ENCODE measurements around the gene HIPK3.

The HIPK3 gene

GRCh38 chr11:33307984-33308383 is 50.8 kb downstream of the HIPK3 start:
- TF ChIP-seq CTCF (IDR thresholded peaks at IDR 0.05; ENCODE audit: low read depth, low read length): no peak
- Histone ChIP-seq H3K9me3 (no peaks in the 10 kb centered on the region), H3K4me3 (ENCODE audit: low read depth, low read length) (no peak overlapping the region), H3K36me3 (no peaks in the 10 kb centered on the region), H3K27me3 (no peaks in the 10 kb centered on the region), H3K4me1 (no peaks in the 10 kb centered on the region)
- DNase-seq: no peak

GRCh38 chr11:33309118-33309517 is 51.9 kb downstream of the HIPK3 start:
- DNase-seq: no peak
- no peak for TF ChIP-seq CTCF (IDR thresholded peaks at IDR 0.05; ENCODE audit: low read depth, low read length)

GRCh38 chr11:33310720-33311500 is 53.7 kb downstream of the HIPK3 start:
- TF ChIP-seq CTCF (IDR thresholded peaks at IDR 0.05; ENCODE audit: low read depth, low read length): no peak
- Histone ChIP-seq H3K4me3 (ENCODE audit: low read depth, low read length) (no peak overlapping the region), H3K27me3 (no peaks in the 10 kb centered on the region), H3K36me3 (no peaks in the 10 kb centered on the region), H3K4me1 (no peaks in the 10 kb centered on the region), H3K9me3 (no peaks in the 10 kb centered on the region)
- no peak for DNase-seq

More at GRCh38 chr11:33309118-33309517, 51.9 kb downstream of the HIPK3 start:
- H3K4me1 ChIP-seq: no peaks in the 10 kb centered on the region
- H3K27me3 ChIP-seq: no peaks in the 10 kb centered on the region
- H3K4me3 ChIP-seq (ENCODE audit: low read depth, low read length): no peak overlapping the region
- no peaks in the 10 kb centered on the region for H3K36me3 ChIP-seq
- no peaks in the 10 kb centered on the region for H3K9me3 ChIP-seq

- no peaks in the 10 kb centered on the region for H3K4me1 ChIP-seq
- TF ChIP-seq CTCF (IDR thresholded peaks at IDR 0.05; ENCODE audit: low read depth, low read length): no peak
- H3K36me3 ChIP-seq: no peaks in the 10 kb centered on the region
- no peaks in the 10 kb centered on the region for H3K27me3 ChIP-seq
- H3K9me3 ChIP-seq: no peaks in the 10 kb centered on the region
- no peak for DNase-seq
- H3K4me3 ChIP-seq (ENCODE audit: low read depth, low read length): no peak overlapping the region
Measured at GRCh38 chr11:33311680-33312079, 54.5 kb downstream of the HIPK3 start.

GRCh38 chr11:33315822-33316221 is 58.6 kb downstream of the HIPK3 start:
- Histone ChIP-seq H3K4me3 (ENCODE audit: low read depth, low read length) (no peak overlapping the region), H3K36me3 (no peaks in the 10 kb centered on the region), H3K9me3 (no peaks in the 10 kb centered on the region), H3K27me3 (no peaks in the 10 kb centered on the region), H3K4me1 (no peaks in the 10 kb centered on the region)
- TF ChIP-seq CTCF (IDR thresholded peaks at IDR 0.05; ENCODE audit: low read depth, low read length): no peak
- DNase-seq: no peak

- Histone ChIP-seq H3K4me3 (ENCODE audit: low read depth, low read length) (no peak overlapping the region), H3K4me1 (no peaks in the 10 kb centered on the region), H3K9me3 (no peaks in the 10 kb centered on the region), H3K27me3 (no peaks in the 10 kb centered on the region), H3K36me3 (no peaks in the 10 kb centered on the region)
- no peak for TF ChIP-seq CTCF (IDR thresholded peaks at IDR 0.05; ENCODE audit: low read depth, low read length)
- no peak for DNase-seq
Measured at GRCh38 chr11:33317662-33318061, 60.5 kb downstream of the HIPK3 start.

Data from BE2C (cell line).